Stomach (tissue), 4 donors: ENCODE data around the gene TXLNB.

ENCODE experiments used
- POLR2A ChIP-seq, 4 donors: fragments of 450-650 bp; IDR thresholded peaks; one replicate each; pipeline ENCODE4 v1.6.1; 2016; ENCODE audit warnings: antibody characterized with exemption in 4 of 4, control low read depth in 2 of 4, mild to moderate bottlenecking in 1 of 4, moderate library complexity in 1 of 4
- POLR2AphosphoS5 ChIP-seq, 3 donors: sonication (generic); formaldehyde crosslinking; IDR thresholded peaks; one replicate each; pipeline ENCODE4 v1.6.1; 2016; ENCODE audit warnings: antibody characterized with exemption in 3 of 3
- TF ChIP-seq, protein P1 (sequence below), 7 experiments: fragments of 450-650 bp in 4 of 7; fragments of 200-600 bp in 3 of 7; sonication (generic) in 3 of 7; IDR thresholded peaks; one replicate each; pipeline ENCODE4 v1.5.1; 2016 to 2019; ENCODE audit warnings: antibody characterized with exemption in 7 of 7, control low read depth in 2 of 7, mild to moderate bottlenecking in 1 of 7

DNA sequence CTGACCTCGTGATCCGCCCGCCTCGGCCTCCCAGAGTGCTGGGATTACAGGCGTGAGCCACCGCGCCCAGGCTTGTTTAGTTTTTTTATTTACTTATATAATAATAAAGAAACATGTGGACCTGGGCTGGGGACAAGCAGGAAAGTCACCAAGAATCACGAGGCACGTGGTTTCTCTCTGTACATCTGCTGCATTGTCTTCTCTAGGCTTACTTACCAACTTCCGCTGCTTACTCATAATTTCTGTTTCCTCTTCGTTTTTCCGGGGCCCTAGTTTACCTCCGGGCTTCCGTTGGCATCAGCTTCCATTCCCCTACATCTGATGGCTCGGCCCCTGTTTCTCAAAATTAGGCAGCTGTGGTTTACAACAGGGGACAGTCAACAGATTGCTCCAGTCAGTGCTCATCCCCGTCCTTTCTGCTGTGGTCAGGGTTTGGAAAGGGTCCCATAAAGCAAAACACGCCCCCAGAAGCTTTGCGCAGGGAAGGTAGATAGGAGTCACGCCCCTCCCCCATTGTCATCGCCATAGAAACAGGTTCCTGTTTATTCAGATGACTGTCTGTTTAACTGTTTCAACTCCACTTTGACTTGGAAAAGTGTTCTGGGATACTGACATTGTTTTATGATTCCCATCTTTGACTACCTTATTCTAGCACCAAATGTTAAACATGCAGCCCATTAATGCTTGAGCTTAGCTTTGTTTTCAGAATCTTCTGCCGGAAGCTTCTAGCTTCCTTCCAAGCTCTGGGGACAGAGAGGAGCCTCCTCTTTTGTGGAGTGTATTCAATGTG is 31.9 kb upstream of the TXLNB start:
- TF ChIP-seq, protein P1, sequence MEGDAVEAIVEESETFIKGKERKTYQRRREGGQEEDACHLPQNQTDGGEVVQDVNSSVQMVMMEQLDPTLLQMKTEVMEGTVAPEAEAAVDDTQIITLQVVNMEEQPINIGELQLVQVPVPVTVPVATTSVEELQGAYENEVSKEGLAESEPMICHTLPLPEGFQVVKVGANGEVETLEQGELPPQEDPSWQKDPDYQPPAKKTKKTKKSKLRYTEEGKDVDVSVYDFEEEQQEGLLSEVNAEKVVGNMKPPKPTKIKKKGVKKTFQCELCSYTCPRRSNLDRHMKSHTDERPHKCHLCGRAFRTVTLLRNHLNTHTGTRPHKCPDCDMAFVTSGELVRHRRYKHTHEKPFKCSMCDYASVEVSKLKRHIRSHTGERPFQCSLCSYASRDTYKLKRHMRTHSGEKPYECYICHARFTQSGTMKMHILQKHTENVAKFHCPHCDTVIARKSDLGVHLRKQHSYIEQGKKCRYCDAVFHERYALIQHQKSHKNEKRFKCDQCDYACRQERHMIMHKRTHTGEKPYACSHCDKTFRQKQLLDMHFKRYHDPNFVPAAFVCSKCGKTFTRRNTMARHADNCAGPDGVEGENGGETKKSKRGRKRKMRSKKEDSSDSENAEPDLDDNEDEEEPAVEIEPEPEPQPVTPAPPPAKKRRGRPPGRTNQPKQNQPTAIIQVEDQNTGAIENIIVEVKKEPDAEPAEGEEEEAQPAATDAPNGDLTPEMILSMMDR (IDR thresholded peaks at IDR 0.05) = no peak
- TF ChIP-seq POLR2AphosphoS5 (IDR thresholded peaks at IDR 0.05) = peak in 1 of 3 donors; percentile 18
- no peak for TF ChIP-seq POLR2A (IDR thresholded peaks at IDR 0.05)
